MM.1S (cell line): ENCODE data around the gene VLDLR.

Experiments
- DNase-seq: peaks from one replicate; pipeline ENCODE4 v3.0.0-alpha.2; 2015
- H2AFZ ChIP-seq: fragments of 300-600 bp; sonication (generic); 2 replicates; pipeline ENCODE4 v1.6.0; 2016; ENCODE audit warnings: antibody characterized with exemption, low read length
- H3F3A ChIP-seq: fragments of 300-600 bp; sonication (generic); 2 replicates; pipeline ENCODE4 v1.6.1; 2016; ENCODE audit warnings: mild to moderate bottlenecking, antibody characterized with exemption, low read length, moderate library complexity, mixed read lengths; ENCODE audit not compliant: insufficient read depth
- H3K27ac ChIP-seq: fragments of 300-600 bp; sonication (generic); 2 replicates; pipeline ENCODE4 v1.5.1; 2016; ENCODE audit warnings: mild to moderate bottlenecking, low read length
- H3K27me3 ChIP-seq: fragments of 300-600 bp; sonication (generic); replicated peaks from 2 replicates; pipeline ENCODE4 v1.6.0; 2016; ENCODE audit warnings: low read length; ENCODE audit not compliant: insufficient read depth
- H3K36me3 ChIP-seq: fragments of 300-600 bp; sonication (generic); replicated peaks from 2 replicates; pipeline ENCODE4 v1.6.1; 2016; ENCODE audit warnings: mild to moderate bottlenecking, low read length, mixed read lengths; ENCODE audit not compliant: insufficient read depth
- H3K4me1 ChIP-seq: fragments of 300-600 bp; sonication (generic); 2 replicates; pipeline ENCODE4 v1.6.1; 2016; ENCODE audit warnings: low read length, mixed read lengths
- H3K4me2 ChIP-seq: fragments of 300-600 bp; sonication (generic); 2 replicates; pipeline ENCODE4 v1.6.0; 2016; ENCODE audit warnings: low read depth, low read length
- H3K4me3 ChIP-seq: fragments of 300-600 bp; sonication (generic); 2 replicates; pipeline ENCODE4 v1.5.1; 2016; ENCODE audit warnings: low read length, mixed read lengths
- H3K79me2 ChIP-seq: fragments of 300-600 bp; sonication (generic); 2 replicates; pipeline ENCODE4 v1.6.1; 2016; ENCODE audit warnings: mixed run types, low read length, mixed read lengths
- H3K9ac ChIP-seq: fragments of 300-600 bp; sonication (generic); 2 replicates; pipeline ENCODE4 v1.6.1; 2016; ENCODE audit warnings: low read length, mixed read lengths
- H3K9me2 ChIP-seq: fragments of 300-600 bp; sonication (generic); replicated peaks from 2 replicates; pipeline ENCODE4 v1.6.1; 2016; ENCODE audit warnings: mild to moderate bottlenecking, low read length, mixed read lengths; ENCODE audit not compliant: insufficient read depth
- H3K9me3 ChIP-seq: fragments of 300-600 bp; sonication (generic); replicated peaks from 2 replicates; pipeline ENCODE4 v1.6.1; 2016; ENCODE audit warnings: mild to moderate bottlenecking, low read length, mixed read lengths; ENCODE audit not compliant: insufficient read depth
- H4K20me1 ChIP-seq: fragments of 300-600 bp; sonication (generic); 2 replicates; pipeline ENCODE4 v1.6.1; 2016; ENCODE audit warnings: mild to moderate bottlenecking, low read length, moderate library complexity, mixed read lengths; ENCODE audit not compliant: insufficient read depth
- EZH2 ChIP-seq: fragments of 300-600 bp; sonication (generic); optimal IDR thresholded peaks from 2 replicates; pipeline ENCODE3; 2017; ENCODE audit warnings: low read depth, mild to moderate bottlenecking, antibody characterized with exemption, low read length, mixed read lengths
- EZH2phosphoT487 ChIP-seq: fragments of 300-600 bp; sonication (generic); IDR thresholded peaks from 2 replicates; pipeline ENCODE4 v1.6.1; 2018; ENCODE audit warnings: antibody characterized with exemption, low read length
- TF ChIP-seq, protein P1 (sequence below): fragments of 300-600 bp; sonication (generic); IDR thresholded peaks from 2 replicates; pipeline ENCODE4 v1.5.1; 2016; ENCODE audit warnings: antibody characterized with exemption, low read length, mixed read lengths

The VLDLR gene

DNA sequence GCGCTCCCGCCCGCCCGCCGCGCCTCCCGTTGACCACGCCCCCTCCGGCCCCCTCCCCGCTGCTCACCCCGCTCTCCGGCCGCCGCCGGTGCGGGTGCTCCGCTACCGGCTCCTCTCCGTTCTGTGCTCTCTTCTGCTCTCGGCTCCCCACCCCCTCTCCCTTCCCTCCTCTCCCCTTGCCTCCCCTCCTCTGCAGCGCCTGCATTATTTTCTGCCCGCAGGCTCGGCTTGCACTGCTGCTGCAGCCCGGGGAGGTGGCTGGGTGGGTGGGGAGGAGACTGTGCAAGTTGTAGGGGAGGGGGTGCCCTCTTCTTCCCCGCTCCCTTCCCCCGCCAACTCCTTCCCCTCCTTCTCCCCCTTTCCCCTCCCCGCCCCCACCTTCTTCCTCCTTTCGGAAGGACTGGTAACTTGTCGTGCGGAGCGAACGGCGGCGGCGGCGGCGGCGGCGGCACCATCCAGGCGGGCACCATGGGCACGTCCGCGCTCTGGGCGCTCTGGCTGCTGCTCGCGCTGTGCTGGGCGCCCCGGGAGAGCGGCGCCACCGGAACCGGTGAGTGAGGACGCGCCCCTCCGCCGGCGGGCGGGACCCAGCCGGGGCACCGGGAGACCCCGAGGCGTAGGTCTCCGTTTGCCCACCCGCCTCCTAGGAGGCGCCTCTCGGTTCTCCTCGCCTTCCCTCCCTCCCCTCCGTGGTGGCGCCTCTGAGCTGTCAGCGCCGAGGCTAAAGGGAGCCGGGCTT is at the start of gene VLDLR:
VLDLR (plus strand) TSS at position 66 of the 739 bp plus-strand sequence; CDS start at position 469, 403 bp downstream.
- no peaks in the 10 kb centered on the region for H3K36me3 ChIP-seq
- 0 out of 2 replicates have a peak, but pooled peaks cover 4% of the 10 kb centered on the region for H3K4me1 ChIP-seq
- no peaks in the 10 kb centered on the region for H3K9me3 ChIP-seq
- peak within 1 kb of the TSS; percentile 70 for H3K4me3 ChIP-seq
- H3K4me2 ChIP-seq = peak within 1 kb of the TSS; percentile 81
- H3K27ac ChIP-seq = no peak within 1 kb of the TSS
- H3K9me2 ChIP-seq = no peaks in the 10 kb centered on the region
- peak within 1 kb of the TSS; percentile 13; the same call in 1 of the 2 replicates for H3K9ac ChIP-seq
- H3K79me2 ChIP-seq = no peaks in the 10 kb centered on the region
- peak within 1 kb of the TSS; percentile 72 for H2AFZ ChIP-seq
- H3F3A ChIP-seq = no peaks in the 10 kb centered on the region
- TF ChIP-seq, protein P1, sequence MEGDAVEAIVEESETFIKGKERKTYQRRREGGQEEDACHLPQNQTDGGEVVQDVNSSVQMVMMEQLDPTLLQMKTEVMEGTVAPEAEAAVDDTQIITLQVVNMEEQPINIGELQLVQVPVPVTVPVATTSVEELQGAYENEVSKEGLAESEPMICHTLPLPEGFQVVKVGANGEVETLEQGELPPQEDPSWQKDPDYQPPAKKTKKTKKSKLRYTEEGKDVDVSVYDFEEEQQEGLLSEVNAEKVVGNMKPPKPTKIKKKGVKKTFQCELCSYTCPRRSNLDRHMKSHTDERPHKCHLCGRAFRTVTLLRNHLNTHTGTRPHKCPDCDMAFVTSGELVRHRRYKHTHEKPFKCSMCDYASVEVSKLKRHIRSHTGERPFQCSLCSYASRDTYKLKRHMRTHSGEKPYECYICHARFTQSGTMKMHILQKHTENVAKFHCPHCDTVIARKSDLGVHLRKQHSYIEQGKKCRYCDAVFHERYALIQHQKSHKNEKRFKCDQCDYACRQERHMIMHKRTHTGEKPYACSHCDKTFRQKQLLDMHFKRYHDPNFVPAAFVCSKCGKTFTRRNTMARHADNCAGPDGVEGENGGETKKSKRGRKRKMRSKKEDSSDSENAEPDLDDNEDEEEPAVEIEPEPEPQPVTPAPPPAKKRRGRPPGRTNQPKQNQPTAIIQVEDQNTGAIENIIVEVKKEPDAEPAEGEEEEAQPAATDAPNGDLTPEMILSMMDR = no peak
- TF ChIP-seq EZH2phosphoT487 = no peak
- no peak for TF ChIP-seq EZH2
- H3K27me3 ChIP-seq = no peaks in the 10 kb centered on the region
- H4K20me1 ChIP-seq = no peaks in the 10 kb centered on the region
- peak; percentile 43 for DNase-seq

DNA sequence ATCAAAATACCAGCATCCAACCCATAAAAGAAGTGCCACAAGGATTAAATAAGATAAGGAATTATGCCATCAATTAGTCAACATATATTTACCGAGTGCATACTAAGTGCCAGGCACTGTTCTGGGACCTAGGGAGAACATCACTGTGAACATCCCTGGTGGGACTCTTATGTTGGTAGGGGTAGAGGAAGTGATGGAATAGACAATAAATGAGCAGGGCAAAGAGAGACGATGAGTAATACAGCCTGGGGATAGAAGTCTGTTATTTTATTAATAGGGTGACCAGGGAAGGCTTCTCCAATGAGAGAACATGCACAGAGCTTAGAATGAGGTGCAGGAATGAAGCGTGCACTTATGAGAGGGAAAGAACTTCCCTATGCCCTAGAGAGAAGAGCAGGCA is 47.4 kb upstream of the VLDLR start:
- no peaks in the 10 kb centered on the region for H3K79me2 ChIP-seq
- no peaks in the 10 kb centered on the region for H3K27me3 ChIP-seq
- TF ChIP-seq EZH2 (no peak), EZH2phosphoT487 (no peak)
- TF ChIP-seq, protein P1 = no peak
- no peak overlapping the region for H3K9ac ChIP-seq
- H3K36me3 ChIP-seq = no peaks in the 10 kb centered on the region
- DNase-seq = no peak
- H2AFZ ChIP-seq = no peak overlapping the region
- no peaks in the 10 kb centered on the region for H3K9me2 ChIP-seq
- no peaks in the 10 kb centered on the region for H4K20me1 ChIP-seq
- H3K4me3 ChIP-seq = no peak overlapping the region
- no peaks in the 10 kb centered on the region for H3F3A ChIP-seq
- no peaks in the 10 kb centered on the region for H3K9me3 ChIP-seq
- no peak overlapping the region for H3K27ac ChIP-seq
- H3K4me1 ChIP-seq = no peaks in the 10 kb centered on the region
- H3K4me2 ChIP-seq = no peak overlapping the region

DNA sequence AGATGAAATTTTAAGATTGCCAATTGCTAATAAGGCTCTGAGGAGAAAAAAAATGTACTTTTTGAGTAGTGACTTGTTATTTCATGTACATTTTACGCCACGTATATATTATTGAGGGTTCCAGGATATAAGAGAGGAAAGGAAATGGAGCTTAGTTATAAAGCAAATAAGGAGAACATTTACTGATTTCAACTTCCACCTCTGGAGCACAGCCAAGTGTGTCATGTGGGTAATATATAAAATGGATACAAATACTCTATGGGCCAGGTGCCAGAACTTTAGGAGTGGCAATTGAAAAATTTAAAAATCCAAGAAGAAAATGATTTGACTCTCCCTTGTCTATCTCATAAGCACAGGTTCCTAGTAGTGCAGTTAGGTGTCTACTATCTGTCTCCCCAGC is 45.0 kb upstream of the VLDLR start:
- Histone ChIP-seq H3K9ac (no peak overlapping the region), H2AFZ (no peak overlapping the region), H4K20me1 (no peaks in the 10 kb centered on the region), H3K27me3 (no peaks in the 10 kb centered on the region), H3K27ac (no peak overlapping the region), H3K4me1 (no peaks in the 10 kb centered on the region), H3F3A (no peaks in the 10 kb centered on the region), H3K4me3 (no peak overlapping the region), H3K4me2 (no peak overlapping the region), H3K36me3 (no peaks in the 10 kb centered on the region), H3K9me3 (no peaks in the 10 kb centered on the region), H3K79me2 (no peaks in the 10 kb centered on the region), H3K9me2 (no peaks in the 10 kb centered on the region)
- no peak for DNase-seq
- TF ChIP-seq, protein P1 = no peak
- no peak for TF ChIP-seq EZH2
- no peak for TF ChIP-seq EZH2phosphoT487
